Lung microvascular endothelial cell (primary cell): ENCODE results near the gene PHF20. TPM values are rescaled to one million over a fixed set of nuclear protein-coding genes. Genes with fewer than 3 reads are reported as not detected.
A peak's percentile ranks its signal among the peaks of the same experiment; 100 is the strongest.
"Not testable (repeated sequence)": the region's sequence is repeated elsewhere in the genome, so short reads cannot be mapped to it uniquely, and the experiment has no call there.

Experiments used
- DNase-seq, 2 donors: peaks; one replicate each; pipeline versions ENCODE4 v3.0.0 to v3.0.0-alpha.2; 2010; ENCODE audit warnings: low read depth in 2 of 2
- total RNA-seq: library from RNA; depleted of rRNA; stranded (reverse); fragments of >200 nt; gene quantifications from 2 replicates; pipeline ENCODE4 v1.2.1, GENCODE V29; 2014

PHF20 gene
- total RNA-seq, 1 donor from 2014 or later: 20.6 TPM

DNA sequence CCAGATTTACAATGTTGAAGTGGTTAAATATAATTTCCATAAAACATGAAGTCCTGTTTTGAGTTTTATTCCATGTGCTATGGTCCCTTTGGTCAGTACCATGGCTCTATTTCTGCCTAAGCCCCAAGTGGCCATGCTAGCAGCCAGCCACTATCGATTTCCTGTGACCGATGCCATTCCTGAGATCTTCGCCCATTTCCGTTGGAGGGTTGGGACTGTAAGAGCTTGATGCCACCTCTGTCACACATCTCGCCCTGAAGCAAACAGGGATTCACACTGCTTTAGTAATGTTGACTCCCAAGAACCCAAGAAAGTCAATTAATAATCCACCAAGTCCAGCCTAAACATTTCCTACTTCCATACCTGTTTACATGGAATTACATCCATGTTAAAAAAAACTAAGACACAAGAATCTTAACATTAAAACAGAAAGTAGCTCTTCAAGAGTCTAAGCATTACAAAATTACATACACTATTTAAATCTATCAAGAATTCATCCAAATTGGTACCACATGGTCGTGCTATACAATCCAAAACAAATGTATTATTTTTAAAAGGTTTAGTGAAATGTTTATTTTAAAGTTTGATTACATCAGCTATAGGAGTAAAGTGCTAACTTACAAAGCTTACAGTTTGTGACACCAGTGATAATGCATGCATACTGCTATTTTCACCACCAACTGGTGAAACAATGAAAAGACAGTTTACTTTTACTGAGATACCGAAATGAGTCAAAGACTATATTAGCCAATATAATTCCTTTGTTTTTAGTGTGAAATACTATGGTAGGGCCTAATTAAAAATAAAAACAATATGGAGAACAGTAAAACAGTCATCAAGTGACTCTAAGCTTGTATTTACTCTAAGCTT is 32.3 kb upstream of the PHF20 start:
- peak; percentile 44 to 53 for DNase-seq

DNA sequence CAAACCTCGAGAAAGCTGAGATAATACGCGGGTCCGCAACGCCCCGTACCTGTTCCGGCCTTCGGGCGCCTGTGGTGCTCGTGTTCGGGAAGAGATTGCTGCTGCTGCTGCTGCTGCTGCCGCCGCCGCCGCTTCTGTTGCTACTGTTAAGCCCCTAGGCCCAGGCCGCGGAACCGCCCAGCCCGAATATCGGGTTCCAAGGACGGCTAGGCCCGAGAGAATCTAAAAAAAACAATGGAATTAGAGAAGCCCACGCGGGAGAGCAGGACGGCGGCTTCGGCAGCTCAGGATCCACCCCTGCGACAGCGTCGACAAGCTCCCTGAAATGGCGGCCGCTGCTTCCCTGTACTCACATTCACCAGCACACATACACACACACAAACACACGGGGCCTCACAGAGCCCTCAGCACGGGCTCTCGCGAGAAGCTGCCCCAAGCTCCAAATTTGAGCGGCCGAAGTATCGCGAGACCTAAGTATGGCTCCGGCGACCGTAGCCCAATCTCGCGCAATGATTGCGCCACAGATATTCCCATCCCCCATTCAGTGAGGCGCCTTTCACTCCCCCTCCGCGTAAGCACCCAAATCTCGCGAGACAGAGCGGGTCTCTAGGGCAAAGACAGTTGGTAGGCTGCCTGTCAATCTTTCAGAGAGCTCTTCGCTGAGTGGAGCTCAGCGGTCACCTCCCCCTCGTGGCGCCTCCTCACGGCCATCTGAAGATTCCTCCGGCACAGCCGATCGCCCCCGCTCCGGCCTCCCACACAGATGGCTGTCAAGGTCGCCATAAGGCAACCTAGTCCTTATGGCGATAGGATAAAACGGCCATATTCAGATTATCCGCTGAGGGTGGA is 29.7 kb upstream of the PHF20 start, which contains the start of gene RBM39:
Gene RBM39, minus strand, starts transcription at position 369 of the 849 bp plus-strand sequence. CDS start 1,386 bp downstream, outside the sequence.
- peak; percentile 100 for DNase-seq

- DNase-seq: peak in 1 of 2 donors; percentile 35
Observed at GRCh38 chr20:35742741-35743523, 28.9 kb upstream of the PHF20 start.

GRCh38 chr20:35743693-35744491 is 27.9 kb upstream of the PHF20 start:
- peak; percentile 45 to 55 for DNase-seq

DNA sequence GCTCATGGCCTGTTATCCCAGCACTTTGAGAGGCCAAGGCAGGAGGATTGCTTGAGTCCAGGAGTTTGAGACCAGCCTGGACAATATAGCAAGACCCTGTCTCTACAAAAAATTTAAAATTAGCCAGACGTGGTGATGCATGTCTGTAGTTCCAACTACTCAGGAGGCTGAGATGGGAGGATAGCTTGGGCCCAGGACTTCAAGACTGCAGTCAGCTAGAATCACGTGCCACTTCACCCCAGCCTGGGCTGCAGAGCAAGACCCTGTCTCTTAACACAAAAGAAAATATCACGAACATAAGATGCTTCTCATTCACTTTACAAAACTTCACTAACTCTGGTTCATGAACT is 27.3 kb upstream of the PHF20 start:
- DNase-seq: not testable (repeated sequence)

DNA sequence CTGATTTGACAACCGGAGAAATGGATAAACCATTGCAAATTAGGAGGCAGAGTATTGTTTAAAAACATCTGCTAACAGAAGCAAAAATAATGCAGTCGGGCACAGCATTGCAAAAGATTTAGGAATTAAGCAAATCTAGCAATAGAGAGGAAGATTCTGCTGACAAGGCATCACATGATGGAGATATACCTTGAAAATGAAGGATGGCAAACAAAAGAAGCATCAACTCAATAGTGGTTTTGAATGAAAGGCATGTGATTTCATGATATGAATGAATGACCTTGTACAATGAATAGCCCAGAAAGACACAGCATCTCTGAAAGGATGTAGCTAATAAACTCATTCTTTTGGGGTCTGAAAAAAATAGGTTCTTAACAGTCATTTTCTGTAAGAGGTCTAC is 21.2 kb upstream of the PHF20 start:
- no peak for DNase-seq

DNA sequence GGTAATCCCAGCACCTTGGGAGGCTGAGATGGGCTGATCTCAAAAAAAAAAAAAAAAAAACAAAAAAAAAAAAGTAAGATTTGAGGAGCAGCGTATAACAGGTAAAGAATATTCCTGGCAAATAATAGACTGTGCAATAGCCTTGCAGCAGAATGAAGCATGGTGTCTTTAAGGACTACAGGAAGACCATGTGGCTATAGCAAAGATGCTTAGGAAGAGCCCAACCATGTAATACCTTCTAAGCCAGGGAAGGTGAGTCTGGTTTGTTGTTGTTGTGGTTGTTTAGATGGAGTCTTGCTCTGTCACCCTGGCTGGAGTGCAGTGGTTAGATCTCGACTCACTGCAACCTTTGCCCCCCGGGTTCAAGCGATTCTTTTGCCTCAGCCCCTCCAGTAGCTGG is 15.4 kb upstream of the PHF20 start:
- no peak for DNase-seq

- DNase-seq: no peak
Observed at GRCh38 chr20:35757098-35757705, 14.6 kb upstream of the PHF20 start.

- DNase-seq: not testable (repeated sequence)
Observed at GRCh38 chr20:35761548-35761947, 10.3 kb upstream of the PHF20 start.

GRCh38 chr20:35762461-35762860 is 9.4 kb upstream of the PHF20 start:
- DNase-seq: no peak

- not testable (repeated sequence) for DNase-seq
Observed at GRCh38 chr20:35764936-35765335, 6.9 kb upstream of the PHF20 start.

GRCh38 chr20:35766843-35767242 is 5.0 kb upstream of the PHF20 start:
- no peak for DNase-seq

DNA sequence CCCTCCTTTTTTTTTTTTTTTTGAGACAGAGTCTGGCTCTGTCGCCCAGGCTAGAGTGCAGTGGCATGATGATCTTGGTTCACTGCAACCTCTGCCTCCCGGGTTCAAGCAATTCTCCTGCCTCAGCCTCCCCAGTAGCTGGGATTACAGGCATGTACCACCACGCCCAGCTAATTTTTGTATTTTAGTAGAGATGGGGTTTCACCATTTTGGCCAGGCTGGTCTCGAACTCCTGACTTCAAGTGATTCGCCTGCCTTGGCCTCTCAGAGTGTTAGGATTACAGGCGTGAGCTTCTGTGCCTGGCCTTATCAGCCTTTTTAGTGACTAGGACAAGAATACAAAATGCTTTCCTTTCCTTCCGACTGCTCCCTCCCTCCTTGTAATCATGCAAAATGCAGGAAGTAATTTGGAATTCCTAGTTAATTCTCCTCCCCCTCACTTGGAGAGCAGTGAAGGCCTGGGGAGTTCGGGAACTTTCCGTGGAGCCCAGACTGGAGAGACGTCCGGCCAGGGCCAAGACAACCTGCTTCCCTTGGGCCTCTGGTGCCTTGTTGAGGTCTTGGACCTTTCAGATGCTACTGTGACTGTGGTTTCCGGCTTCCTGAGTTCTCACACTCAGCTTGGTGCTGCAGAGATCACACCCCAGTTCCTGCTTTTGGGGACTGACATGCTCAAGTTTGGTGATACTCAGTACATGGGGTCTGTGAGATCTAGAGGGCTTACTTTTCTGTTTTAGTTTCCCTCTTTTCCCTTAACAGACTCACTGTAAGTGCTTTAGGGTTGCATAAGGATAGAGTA is 3.9 kb upstream of the PHF20 start:
- peak; percentile 17 to 97 for DNase-seq

DNA sequence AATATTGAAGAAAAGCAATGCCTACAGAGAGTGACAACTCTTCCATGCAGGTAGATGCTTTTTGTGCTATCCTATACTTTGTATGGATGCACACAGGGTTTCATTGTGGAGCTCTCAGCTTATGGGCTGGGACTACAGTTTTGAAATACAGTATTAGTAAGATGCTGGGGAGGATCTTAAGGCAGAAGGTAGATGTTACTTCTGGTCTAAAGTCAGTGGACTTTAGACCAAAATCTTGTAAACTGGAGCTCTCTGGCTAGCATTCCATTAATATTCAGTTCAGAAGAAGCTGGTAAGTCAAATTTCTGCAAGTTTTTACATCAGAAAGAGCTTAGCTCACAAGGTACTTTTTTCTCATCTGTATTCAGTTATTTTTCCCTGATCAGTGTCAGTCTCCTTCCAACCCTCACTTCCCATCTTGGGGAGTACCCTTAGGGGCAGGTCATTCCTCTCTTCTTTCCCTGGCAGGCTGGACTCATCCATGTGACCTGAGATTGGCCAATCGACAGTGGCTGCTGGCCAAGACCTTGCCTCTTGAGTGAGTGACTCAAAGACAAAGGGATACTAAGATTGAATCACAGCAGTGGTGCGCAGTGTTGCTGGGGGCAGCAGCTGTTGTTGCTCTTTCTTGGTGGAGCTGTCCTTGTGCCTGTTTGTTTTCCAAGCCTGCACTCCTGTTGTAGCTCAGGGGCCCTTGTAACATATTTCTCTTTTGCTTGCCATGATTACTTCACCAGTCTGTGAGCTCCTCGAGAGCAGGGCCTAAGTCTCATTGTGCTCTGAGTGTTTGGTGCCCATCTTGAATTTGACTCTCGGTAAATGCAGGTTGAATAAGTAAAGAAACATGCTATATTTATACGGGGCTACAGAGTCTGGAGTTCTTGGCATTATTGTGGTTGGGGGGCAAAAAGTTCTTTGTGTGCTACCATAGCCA is 2.8 kb upstream of the PHF20 start:
- peak; percentile 32 to 99 for DNase-seq

- DNase-seq: no peak
Observed at GRCh38 chr20:35771367-35771688, 487 bp upstream of the PHF20 start.

DNA sequence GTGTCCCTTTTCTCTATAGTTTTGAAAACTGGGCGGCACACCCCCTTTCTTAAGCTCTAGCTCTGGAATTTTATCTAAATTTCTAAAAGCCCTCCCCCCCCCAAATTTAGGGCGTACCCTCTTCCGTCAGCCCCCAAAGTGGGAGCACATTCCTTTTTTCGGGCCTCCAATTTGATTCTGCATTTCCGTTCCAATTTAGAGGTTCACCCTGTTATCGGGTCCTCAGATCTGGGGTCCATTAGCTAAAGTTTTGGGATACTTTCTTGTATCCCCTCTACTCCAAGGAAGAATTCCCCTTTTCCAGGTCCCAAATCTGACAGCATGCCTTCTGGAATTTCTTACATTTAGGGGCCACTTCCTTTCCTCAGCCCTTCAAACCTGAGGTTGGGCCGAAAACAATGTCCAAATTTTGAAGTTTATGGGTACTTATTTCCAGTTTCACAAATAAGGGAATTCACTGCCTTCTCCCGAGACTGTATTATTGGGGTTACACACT is 796 bp downstream of the PHF20 start:
- DNase-seq: peak in 1 of 2 donors; percentile 3

DNA sequence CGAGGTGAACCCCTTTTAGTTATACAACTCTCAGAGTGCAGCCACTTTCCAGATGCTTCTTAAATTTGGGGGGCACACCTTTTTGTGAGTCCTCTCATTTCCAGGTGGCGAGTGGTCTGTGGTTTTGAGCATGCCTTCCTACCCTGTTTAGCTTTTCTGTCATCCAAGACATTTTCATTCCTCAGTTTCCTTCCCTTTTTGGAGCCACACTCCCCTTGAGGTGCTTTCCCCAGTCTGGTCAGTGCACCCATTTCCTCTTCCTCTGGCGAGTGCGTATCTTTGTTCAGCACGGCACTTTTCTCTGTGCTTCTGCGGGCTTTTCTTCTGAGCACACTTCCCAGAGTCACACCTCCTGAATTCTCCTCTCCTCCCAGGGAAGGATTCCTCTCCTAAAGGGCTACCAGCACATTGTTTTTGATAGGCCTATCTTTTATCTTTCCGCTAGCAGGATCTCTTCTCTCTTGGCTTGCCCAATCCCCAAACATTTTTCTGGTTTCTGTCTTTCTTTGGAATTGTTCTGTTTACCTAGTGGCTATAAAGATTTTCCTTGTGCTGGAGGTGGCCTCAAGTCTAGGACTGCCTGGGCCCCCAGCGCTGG is 1.4 kb downstream of the PHF20 start:
- peak; percentile 10 to 79 for DNase-seq

- DNase-seq: no peak
Observed at GRCh38 chr20:35774391-35774790, 2.6 kb downstream of the PHF20 start.
